SK-N-SH treated with all-trans-retinoic acid at 6 μM for 48 hours (cell line): ENCODE data around the gene CHID1.

Source experiments
- ATAC-seq: fragments of 200-7000 bp; cut with Tn5 transposase; 3 replicates; pipeline ENCODE4 v1.9.1; 2020; ENCODE audit warnings: mild to moderate bottlenecking, moderate library complexity
- GLIS3 ChIP-seq: fragments of 250-450 bp; sonication (Bioruptor Pico); IDR thresholded peaks from 2 replicates; pipeline ENCODE4 v1.5.0; 2020; ENCODE audit warnings: mild to moderate bottlenecking, moderate library complexity
- TCF4 ChIP-seq: fragments of 250-450 bp; sonication (Bioruptor Pico); IDR thresholded peaks from 2 replicates; pipeline ENCODE4 v1.8.0; 2021; ENCODE audit warnings: mild to moderate bottlenecking, moderate library complexity, borderline replicate concordance
- ZC3H10 ChIP-seq: fragments of 250-450 bp; sonication (Bioruptor Pico); IDR thresholded peaks from 2 replicates; pipeline ENCODE4 v1.5.1; 2021; ENCODE audit warnings: mild to moderate bottlenecking, moderate library complexity
- ZFP3 ChIP-seq: fragments of 250-450 bp; sonication (Bioruptor Pico); IDR thresholded peaks from 2 replicates; pipeline ENCODE4 v1.5.0; 2020; ENCODE audit warnings: mild to moderate bottlenecking, moderate library complexity
- ZNF70 ChIP-seq: fragments of 450-650 bp; formaldehyde crosslinking; IDR thresholded peaks from 2 replicates; pipeline ENCODE4 v1.5.0; 2020; ENCODE audit warnings: mild to moderate bottlenecking, moderate library complexity

The CHID1 gene

GRCh38 chr11:819129-819931 is 91.3 kb downstream of the CHID1 start:
- TF ChIP-seq ZFP3 (0 out of 2 replicates have a peak, but pooled peaks have one; percentile 33), GLIS3 (CRISPR knock-in tag) (no peak), ZC3H10 (no peak)
- TF ChIP-seq, all 23 proteins: peak for 1
- peak; percentile 74 for ATAC-seq

- TF ChIP-seq ZNF70: no peak
- TF ChIP-seq TCF4 (CRISPR knock-in tag): no peak
- no peak for TF ChIP-seq ZC3H10
- no peak for ATAC-seq
These were observed 92.0 kb downstream of the CHID1 start, which contains the start of gene PNPLA2 for GRCh38 chr11:818396-819128. Gene PNPLA2 (plus strand): TSS chr11:818914. CDS start chr11:819719, 805 bp downstream.
